Activated T-helper 1 cell treated with anti-CD3 and anti-CD28 coated beads, Interleukin-2, amount 50 U/mL, for 16 hours (primary cell): ENCODE data around the gene CDSN.

ENCODE experiments used
- DNase-seq, 2 donors: peaks; one replicate each; pipeline ENCODE4 v3.0.0-alpha.2; 2020; ENCODE audit warnings: low read depth in 1 of 2, low spot score in 1 of 2

CDSN gene

DNA sequence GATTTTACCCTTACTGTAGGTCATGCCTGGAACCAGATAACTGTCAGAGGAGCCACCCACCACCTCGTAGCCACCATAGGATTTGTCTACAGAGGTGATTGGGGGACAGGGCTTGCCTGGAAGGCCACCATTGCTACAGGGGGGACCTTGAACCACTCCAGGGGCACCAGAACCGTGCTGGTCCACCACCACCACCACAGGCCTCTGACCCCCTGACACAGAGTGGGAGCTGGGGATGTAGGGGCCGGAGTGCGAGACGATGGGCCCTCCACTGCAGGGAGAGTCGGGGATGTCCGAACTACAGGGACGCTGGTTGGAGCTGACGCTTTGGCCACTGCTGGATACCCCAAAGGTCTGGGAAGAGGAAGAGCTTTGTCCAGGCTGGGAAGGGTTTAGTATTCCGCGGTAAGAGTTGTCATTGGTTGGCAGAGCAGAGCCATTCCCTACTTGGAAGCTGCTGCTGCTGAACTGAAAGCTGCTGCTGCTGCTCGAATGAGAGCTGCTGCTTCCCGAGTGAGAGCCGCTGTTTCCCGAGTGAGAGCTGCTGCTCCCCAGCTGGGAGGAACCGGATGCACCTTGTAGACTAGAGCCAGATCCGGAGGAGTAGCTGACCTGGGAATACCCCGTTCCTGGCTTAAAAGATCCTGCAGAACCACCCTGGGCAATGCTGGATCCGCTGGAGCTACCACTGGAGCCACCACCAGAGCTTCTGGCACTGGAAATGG is 3.4 kb downstream of the CDSN start:
- no peak for DNase-seq

- no peak for DNase-seq
Observed at GRCh38 chr6:31115941-31116560, 4.2 kb downstream of the CDSN start.

DNA sequence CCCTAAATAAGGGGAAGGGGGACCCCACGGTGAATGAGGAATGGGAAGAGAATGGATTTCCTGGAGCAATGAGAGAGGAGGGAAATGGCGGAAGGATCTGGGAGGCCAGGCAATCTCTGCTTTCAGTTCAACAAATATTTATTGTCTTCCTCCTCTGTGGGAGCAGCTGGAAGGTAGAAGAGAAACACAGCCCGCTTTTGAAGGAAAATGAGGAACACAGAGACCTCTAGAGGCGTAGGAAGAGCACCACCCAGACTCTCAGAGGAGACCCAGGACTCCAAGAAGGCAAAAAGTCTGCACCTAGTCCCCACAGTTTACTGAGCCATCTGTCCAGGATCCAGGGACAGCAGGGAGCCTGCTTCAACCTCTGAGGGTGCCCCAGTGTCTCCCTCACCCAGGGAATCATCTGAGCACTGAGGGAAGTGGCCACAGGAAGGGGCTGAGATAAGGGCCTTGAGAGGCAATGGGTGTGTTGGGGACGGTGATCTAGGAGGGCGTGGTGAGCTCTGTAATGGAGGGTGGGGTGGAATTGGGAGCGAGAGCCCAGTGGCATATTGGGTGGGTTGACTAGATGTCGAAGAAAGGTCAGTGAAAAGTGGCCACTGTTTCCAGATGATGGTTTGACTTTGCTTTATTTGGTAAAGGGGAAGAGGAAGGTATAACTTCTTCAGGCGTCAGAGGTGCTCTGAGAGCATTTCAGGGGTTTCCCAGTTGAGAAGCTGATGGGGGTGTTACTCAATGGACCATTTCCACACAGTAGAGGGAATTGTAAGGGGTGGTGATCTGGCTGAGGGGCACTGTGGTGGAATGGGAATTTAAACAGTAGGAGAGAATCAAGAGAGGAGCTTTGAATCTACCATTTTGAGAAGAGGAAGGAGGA is 5.0 kb downstream of the CDSN start:
- no peak for DNase-seq

DNA sequence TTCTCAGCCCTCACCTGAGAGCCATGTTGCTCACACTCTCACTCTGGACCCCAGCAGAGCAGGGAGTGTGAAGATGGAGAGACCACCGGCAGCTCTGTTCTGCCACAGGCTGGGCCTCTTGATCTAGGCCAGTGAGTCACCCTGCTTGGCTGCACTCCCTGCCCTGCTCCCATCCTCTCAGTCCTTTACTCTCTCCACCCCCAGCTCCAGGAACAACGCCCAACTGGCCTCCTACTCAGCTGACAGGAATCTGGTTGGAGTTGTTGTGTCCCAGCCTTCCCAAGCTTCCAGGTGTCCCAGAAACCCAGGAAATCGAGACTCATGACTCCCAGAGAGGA is 5.7 kb downstream of the CDSN start, which contains the start of gene PSORS1C1:
TSS of gene PSORS1C1 (plus strand) at position 260 of the 338 bp plus-strand sequence. CDS start 14,833 bp downstream, outside the sequence.
- no peak for DNase-seq

DNA sequence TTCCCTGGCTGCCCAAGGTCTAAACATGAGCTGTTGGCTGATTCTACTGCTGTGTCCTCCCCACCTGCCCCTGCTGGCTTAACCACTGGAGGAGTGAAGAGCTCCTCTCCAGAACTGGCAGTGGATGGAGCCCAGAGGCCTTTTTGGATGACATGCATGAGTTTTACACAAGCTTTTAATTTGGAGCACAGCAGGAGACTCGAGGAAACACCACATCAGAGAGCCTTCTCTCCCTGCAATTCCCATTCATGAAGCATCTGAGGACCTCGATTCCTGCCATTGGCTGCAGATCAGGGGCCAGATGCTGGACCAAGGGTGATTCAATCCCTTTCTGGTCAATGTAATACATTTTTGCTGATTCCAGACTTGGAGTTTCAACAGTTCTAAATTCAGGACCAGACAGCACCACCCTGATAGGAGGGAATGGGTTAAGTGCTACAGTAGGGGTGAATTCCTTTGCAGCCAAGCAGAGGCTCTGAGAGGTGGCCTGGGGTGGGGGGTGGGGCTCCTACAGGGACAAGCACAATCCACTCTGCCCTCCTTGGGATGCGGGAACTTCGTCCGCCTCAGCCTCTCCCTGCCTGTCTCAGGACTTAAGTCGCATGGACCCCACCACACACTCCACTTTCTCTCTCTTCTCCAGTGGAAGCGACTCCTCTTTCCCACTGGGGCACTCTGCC is 6.2 kb downstream of the CDSN start:
- no peak for DNase-seq

GRCh38 chr6:31112478-31112877 is 7.8 kb downstream of the CDSN start, which contains the start of gene C6orf15:
Gene C6orf15, minus strand, starts transcription at chr6:31112575. Its CDS starts 20 bp downstream, at chr6:31112555.
- no peak for DNase-seq

DNA sequence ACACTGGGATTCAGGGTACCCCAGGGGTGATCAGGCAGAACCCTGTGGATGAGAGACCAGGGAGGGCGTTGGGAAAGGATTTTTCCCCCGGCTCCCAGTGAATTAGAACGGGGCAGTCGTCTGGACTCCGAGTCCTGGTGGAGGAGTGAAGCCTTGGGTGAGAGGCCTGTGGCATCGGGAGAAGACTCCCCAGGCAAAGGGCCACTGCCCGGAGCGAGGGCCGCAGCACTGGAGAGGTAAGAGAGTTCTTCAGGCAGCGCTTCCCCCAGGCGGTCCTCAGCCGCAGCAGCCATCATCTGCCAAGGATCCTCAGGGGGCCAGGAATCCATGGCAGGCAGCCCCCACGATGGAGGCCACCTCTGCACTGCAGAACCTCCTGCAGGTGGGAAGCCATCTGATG is 8.5 kb downstream of the CDSN start:
- DNase-seq = no peak

- no peak for DNase-seq
Observed at GRCh38 chr6:31110825-31111582, 9.2 kb downstream of the CDSN start.

DNA sequence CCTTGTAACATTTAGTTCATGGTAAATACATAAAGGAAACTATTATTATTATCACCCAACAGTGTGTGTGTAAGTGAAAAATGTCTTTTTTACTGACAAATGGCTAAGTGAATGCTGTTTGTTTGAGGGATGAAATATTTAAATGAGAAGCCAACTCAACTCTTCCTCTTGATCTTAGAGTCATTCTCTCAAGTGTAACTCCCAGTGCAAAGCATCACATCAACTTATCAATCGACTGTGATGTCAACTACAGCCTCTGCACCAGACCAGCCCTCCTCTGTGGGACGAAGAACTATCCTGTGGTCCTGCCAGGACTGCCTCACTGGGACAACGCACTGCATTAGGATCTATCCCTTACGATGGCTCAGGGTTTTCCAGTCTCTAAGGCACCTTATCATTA is 13.2 kb downstream of the CDSN start:
- no peak for DNase-seq

- DNase-seq = no peak
Observed at GRCh38 chr6:31103136-31103535, 17.1 kb downstream of the CDSN start.

DNA sequence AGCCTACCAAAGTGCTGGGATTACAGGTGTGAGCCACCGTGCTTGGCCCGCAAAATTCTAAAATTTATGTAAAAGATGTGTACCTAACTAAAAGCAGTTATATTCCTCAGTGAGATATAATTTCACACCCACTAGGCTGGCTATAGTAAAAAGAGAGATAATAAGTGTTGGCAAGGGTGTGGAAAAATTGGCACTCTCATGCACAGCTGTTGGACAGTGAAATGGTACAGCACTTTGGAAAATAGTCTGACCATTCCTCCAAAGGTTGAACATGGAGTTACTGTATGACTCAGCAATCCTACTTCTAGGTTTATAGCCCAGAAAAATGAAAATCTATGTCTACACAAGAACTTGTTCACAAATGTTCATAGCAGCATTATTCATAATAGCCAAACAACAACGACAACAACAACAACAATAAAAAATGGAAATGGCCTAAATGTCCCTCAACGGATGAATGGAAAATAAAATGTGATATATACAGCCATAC is 21.8 kb downstream of the CDSN start:
- DNase-seq = no peak

DNA sequence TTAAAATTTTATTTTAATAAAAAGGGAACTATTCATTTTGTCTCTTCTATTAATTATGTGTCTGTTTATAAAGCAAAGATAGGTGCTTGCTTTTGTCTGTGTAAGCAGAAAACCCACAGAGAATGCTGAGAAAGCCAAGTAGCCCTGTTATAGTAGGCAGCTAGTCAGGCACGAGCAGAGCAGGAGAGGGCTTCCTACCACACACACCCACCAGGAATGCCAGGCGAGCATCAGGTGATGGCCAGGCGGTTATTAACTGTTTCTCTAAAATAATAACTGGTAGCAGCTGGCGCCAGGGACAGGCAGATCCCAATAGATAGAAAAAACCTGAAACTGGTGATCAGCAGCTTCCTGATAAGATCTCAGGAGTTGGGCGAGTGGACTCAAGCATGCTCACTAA is 23.6 kb downstream of the CDSN start:
- no peak for DNase-seq

- no peak for DNase-seq
Observed at GRCh38 chr6:31096215-31096614, 24.0 kb downstream of the CDSN start.

- DNase-seq = peak in 1 of 2 donors; percentile 27
Observed at GRCh38 chr6:31094389-31094881, 25.8 kb downstream of the CDSN start.

DNA sequence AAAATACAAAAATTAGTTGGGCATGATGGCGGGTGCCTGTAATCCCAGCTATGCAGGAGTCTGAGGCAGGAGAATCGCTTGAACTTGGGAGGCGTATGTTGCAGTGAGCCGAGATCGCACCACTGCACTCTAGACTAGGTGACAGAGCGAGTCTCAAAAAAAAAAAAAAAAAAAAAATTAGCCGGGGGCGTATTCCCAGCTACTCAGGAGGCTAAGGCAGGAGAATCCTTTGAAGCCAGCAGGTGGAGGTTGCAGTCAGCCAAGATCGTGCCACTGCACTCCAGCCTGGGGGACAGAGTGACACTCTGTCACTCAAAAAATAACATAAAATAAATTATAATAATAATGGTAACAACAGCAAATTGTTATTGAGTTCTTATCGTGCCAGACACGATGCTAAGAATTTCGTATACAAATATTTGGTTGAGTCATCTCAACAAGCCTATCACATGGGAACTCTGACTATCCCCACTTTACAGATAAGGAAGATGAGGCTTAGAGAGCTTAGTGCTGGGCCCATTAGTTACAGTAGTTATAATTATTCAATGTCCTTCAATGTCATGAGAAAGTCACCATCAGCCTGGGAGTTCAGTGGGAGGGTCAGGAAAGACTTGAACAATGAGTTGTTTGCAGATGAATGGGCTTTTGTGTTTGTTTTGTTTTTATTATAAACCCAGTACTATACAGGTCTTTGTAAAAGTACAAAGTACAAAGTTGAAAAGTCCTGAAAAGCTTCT is 27.3 kb downstream of the CDSN start:
- no peak for DNase-seq

- DNase-seq = no peak
Observed at GRCh38 chr6:31092238-31092637, 28.0 kb downstream of the CDSN start.

GRCh38 chr6:31091680-31092079 is 28.6 kb downstream of the CDSN start:
- DNase-seq = no peak

DNA sequence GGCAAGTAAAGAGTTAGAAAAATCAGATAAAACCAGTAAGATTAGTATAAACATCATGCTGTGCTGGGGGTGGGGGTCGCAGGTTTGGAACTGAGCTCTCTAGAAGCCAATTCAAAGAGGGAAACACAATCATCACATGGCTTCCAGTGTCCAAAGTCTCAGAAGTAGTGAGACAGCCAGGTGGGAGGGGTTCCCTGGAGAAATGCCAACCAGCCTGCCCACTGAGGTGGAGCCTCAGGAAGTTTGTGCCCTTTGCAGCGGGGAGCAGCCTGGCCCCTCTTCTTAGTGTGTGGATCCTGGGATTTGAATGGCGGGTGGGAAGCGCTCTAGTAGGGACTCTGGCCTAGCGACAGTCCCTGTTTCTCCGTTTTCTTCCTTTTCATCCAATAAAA is 29.3 kb downstream of the CDSN start:
- DNase-seq = no peak

DNA sequence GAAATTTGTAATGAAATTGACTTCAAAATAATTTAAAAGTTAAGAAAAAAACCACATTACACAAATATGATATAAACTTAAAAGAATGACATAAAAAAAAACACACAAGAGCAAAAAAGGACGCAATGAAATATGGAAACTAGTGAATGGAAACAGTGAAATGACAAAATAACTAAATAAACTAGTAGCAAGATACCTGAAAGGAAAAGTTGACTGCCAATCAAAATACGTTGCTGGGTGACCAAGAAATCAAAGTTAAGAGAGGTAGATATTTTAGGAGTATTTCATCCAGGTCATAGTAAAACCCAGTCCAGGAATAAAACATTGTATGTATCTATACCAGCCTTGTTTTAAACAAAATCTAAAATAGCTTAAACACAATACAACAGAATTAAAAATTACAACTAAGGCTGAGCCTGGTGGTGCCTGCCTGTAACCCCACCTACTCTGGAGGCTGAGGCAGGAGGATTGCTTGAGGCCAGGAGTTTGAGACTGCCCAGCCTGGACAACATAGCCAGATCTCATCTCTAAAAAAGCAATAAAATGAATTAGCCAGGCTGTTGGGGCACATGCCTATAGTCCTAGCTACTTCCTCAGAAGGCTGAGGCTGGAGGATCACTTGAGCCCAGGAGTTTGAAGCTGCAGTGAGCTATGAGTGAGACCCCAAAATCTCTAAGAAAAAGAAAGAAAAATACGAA is 29.8 kb downstream of the CDSN start:
- DNase-seq = no peak
